Upper lobe of left lung (tissue), 4 donors: ENCODE measurements around the gene PTX4.
A peak's percentile ranks its signal among the peaks of the same experiment; 100 is the strongest.

ENCODE experiments used
- CTCF ChIP-seq, 6 experiments: fragments of 450-650 bp in 4 of 6; fragments of 200-600 bp in 2 of 6; sonication (generic) in 2 of 6; IDR thresholded peaks; one replicate each; pipeline ENCODE4 v1.5.1; 2016 to 2019; ENCODE audit warnings: antibody characterized with exemption in 6 of 6
- EP300 ChIP-seq, 4 donors: sonication (generic); formaldehyde crosslinking; IDR thresholded peaks; one replicate each; pipeline ENCODE4 v1.5.1; 2017; ENCODE audit warnings: antibody characterized with exemption in 4 of 4, control low read depth in 2 of 4
- POLR2A ChIP-seq, 4 donors: fragments of 450-650 bp; IDR thresholded peaks; one replicate each; pipeline ENCODE4 v1.5.1; 2016 to 2017; ENCODE audit warnings: antibody characterized with exemption in 4 of 4, mild to moderate bottlenecking in 2 of 4
- POLR2AphosphoS5 ChIP-seq, 2 donors: sonication (generic); formaldehyde crosslinking; IDR thresholded peaks; one replicate each; pipeline ENCODE4 v1.5.1; 2017; ENCODE audit warnings: antibody characterized with exemption in 2 of 2

GRCh38 chr16:1533443-1533951 lies 44.8 kb upstream of the PTX4 start, which contains the start of gene TMEM204:
- TF ChIP-seq CTCF (IDR thresholded peaks at IDR 0.05), result no peak
- peak; percentile 16 to 79 (median 73) for TF ChIP-seq POLR2A (IDR thresholded peaks at IDR 0.05)
- TF ChIP-seq POLR2AphosphoS5 (IDR thresholded peaks at IDR 0.05), result peak; percentile 91 to 95
- peak in 2 of 4 donors; percentile 60 to 81 for TF ChIP-seq EP300 (IDR thresholded peaks at IDR 0.05)
